ENCODE data around the gene IGSF23.

DNA sequence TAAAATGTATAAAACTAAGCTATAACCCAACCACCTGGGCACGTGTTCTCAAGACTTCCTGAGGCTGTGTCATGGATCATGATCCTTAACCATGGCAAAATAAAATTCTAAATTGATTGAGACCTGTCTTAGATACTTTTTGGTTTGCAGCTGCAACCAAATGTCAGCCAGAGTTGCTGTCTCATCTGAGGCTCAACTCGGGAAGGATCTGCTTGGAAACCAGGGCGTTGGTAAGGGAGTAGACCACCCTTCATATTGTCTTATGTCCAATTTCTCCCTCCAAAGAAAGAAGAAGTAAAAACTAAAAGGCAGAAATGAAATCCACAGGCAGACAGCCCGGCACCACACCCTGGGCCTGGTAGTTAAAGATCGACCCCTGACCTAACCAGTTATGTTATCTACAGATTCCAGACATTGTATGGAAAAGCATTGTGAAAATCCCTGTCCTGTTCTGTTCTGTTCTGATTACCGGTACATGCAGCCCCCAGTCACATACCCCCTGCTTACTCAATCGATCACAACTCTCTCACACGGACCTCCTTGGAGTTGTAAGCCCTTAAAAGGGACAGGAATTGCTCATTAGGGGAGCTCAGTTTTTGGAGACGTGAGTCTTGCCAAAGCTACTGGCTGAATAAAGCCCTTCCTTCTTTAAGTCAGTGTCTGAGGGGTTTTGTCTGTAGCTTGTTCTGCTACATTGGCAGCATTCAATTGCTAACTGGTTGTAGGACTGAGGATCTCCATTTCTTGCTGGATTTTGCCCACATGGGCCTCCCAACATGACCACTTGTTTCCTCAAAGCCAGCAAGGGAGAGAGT lies 22.9 kb upstream of the IGSF23 start:
- TF ChIP-seq, protein P1, sequence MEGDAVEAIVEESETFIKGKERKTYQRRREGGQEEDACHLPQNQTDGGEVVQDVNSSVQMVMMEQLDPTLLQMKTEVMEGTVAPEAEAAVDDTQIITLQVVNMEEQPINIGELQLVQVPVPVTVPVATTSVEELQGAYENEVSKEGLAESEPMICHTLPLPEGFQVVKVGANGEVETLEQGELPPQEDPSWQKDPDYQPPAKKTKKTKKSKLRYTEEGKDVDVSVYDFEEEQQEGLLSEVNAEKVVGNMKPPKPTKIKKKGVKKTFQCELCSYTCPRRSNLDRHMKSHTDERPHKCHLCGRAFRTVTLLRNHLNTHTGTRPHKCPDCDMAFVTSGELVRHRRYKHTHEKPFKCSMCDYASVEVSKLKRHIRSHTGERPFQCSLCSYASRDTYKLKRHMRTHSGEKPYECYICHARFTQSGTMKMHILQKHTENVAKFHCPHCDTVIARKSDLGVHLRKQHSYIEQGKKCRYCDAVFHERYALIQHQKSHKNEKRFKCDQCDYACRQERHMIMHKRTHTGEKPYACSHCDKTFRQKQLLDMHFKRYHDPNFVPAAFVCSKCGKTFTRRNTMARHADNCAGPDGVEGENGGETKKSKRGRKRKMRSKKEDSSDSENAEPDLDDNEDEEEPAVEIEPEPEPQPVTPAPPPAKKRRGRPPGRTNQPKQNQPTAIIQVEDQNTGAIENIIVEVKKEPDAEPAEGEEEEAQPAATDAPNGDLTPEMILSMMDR (IDR thresholded peaks at IDR 0.05): no peak
- TF ChIP-seq POLR2A (IDR thresholded peaks at IDR 0.05): no peak

Data from tibial nerve (tissue), 3 donors.